Thyroid gland (tissue), 4 donors: ENCODE measurements around the gene C11orf52. TPM values are rescaled to one million over a fixed set of nuclear protein-coding genes. Genes with fewer than 3 reads are reported as not detected.

Source experiments
- DNase-seq, 2 donors: peaks; one replicate each; pipeline ENCODE4 v3.0.0-alpha.2; 2019
- H3K27ac ChIP-seq, 3 donors: fragments of 200-600 bp; sonication (generic); 1 replicate in 2 of 3; 2 replicates in 1 of 3; pipeline ENCODE4 v1.5.1; 2016 to 2019; ENCODE audit warnings: mild to moderate bottlenecking in 1 of 3, moderate library complexity in 1 of 3
- H3K27me3 ChIP-seq: fragments of 200-600 bp; sonication (generic); one replicate; pipeline ENCODE4 v1.5.1; 2019
- H3K36me3 ChIP-seq, 2 donors: fragments of 200-600 bp; sonication (generic); one replicate each; pipeline ENCODE4 v1.5.1; 2016 to 2019
- H3K4me1 ChIP-seq, 2 donors: fragments of 200-600 bp; sonication (generic); one replicate each; pipeline ENCODE4 v1.5.1; 2017 to 2019
- H3K4me3 ChIP-seq, 3 donors: fragments of 200-600 bp; sonication (generic); replicated peaks in 1 of 3; 1 replicate in 2 of 3; 2 replicates in 1 of 3; pipeline ENCODE4 v1.5.1; 2016; ENCODE audit warnings: mild to moderate bottlenecking in 1 of 3
- H3K9me3 ChIP-seq: fragments of 200-600 bp; sonication (generic); one replicate; pipeline ENCODE4 v1.5.1; 2017
- CTCF ChIP-seq, 6 experiments: fragments of 200-600 bp in 3 of 6; fragments of 450-650 bp in 3 of 6; sonication (generic) in 3 of 6; IDR thresholded peaks; one replicate each; pipeline ENCODE4 v1.5.1; 2016 to 2019; ENCODE audit warnings: antibody characterized with exemption in 6 of 6, mild to moderate bottlenecking in 2 of 6, inconsistent platforms in 1 of 6, moderate library complexity in 1 of 6
- POLR2A ChIP-seq, 2 donors: fragments of 450-650 bp; IDR thresholded peaks; one replicate each; pipeline ENCODE4 v1.6.1; 2017; ENCODE audit warnings: antibody characterized with exemption in 2 of 2, mild to moderate bottlenecking in 2 of 2, moderate library complexity in 1 of 2
- WGBS, 2 donors: methylation state at CpG; one replicate each; pipeline ENCODE4 v1.1.5; 2017; 5-methylcytosine and 5-hydroxymethylcytosine counted together
- intact Hi-C: fragments of 100-400 bp; cut with DNase I; formaldehyde crosslinking; loops from one replicate; pipeline ENCODE4 v1.15.1; 2023
- total RNA-seq, 4 donors: library from RNA; depleted of rRNA; stranded (reverse); fragments of >200 nt; gene quantifications; one replicate each; pipeline ENCODE4 v1.2.3, GENCODE V29; 2016

The C11orf52 gene
- total RNA-seq, 4 donors from 2014 or later, result 21.7 to 33.4 (median 24.9) TPM

GRCh38 chr11:111908639-111909305 lies 9.9 kb upstream of the C11orf52 start:
- 80 to 88% methylated on average over 5 of the region's 5 CpGs for WGBS, 2 donors
- no peaks in the 10 kb centered on the region for H3K27me3 ChIP-seq
- no peaks in the 10 kb centered on the region for H3K9me3 ChIP-seq
- intact Hi-C loops, result no loop called here
- H3K4me3 ChIP-seq, result no peak overlapping the region
- H3K36me3 ChIP-seq, result peaks cover 0 to 7% of the 10 kb centered on the region in 2 donors
- no peak for DNase-seq
- peak overlapping the region; percentile 98 to 100 (median 98) for H3K27ac ChIP-seq
- peaks cover 30 to 35% of the 10 kb centered on the region in 2 donors for H3K4me1 ChIP-seq
- no peak for TF ChIP-seq POLR2A (IDR thresholded peaks at IDR 0.05)
- TF ChIP-seq CTCF (IDR thresholded peaks at IDR 0.05), result no peak

GRCh38 chr11:111909378-111909777 lies 9.3 kb upstream of the C11orf52 start:
- TF ChIP-seq CTCF (IDR thresholded peaks at IDR 0.05), result no peak
- no peak for TF ChIP-seq POLR2A (IDR thresholded peaks at IDR 0.05)
- Histone ChIP-seq H3K27ac (peak overlapping the region; percentile 98 to 100 (median 98)), H3K9me3 (no peaks in the 10 kb centered on the region), H3K36me3 (peaks cover 0 to 7% of the 10 kb centered on the region in 2 donors), H3K4me1 (peaks cover 36 to 41% of the 10 kb centered on the region in 2 donors), H3K27me3 (no peaks in the 10 kb centered on the region), H3K4me3 (peak overlapping the region in 1 of 3 donors; percentile 45)
- intact Hi-C loops, result no loop called here
- no peak for DNase-seq
- WGBS, 2 donors, result 64 to 78% methylated on average over 5 of the region's 5 CpGs

- peaks cover 44 to 47% of the 10 kb centered on the region in 2 donors for H3K4me1 ChIP-seq
- no peaks in the 10 kb centered on the region for H3K9me3 ChIP-seq
- DNase-seq, result peak; percentile 23 to 30
- H3K4me3 ChIP-seq, result peak overlapping the region in 2 of 3 donors; percentile 32 to 45
- peaks cover 0 to 7% of the 10 kb centered on the region in 2 donors for H3K36me3 ChIP-seq
- H3K27ac ChIP-seq, result peak overlapping the region; percentile 98 to 100 (median 98)
- no peaks in the 10 kb centered on the region for H3K27me3 ChIP-seq
- WGBS, 2 donors, result 58 to 65% methylated on average over 9 of the region's 9 CpGs
- intact Hi-C loops, result no loop called here
- TF ChIP-seq CTCF (IDR thresholded peaks at IDR 0.05), result no peak
- peak in 1 of 2 donors; percentile 19 for TF ChIP-seq POLR2A (IDR thresholded peaks at IDR 0.05)
Measured at GRCh38 chr11:111910676-111911562, 7.8 kb upstream of the C11orf52 start.

GRCh38 chr11:111911563-111912401 lies 6.9 kb upstream of the C11orf52 start, which contains the start of gene CRYAB:
TSS of gene CRYAB (minus strand) at chr11:111911770. CDS start at chr11:111911724, 46 bp downstream.
- peak; percentile 99 to 100 for DNase-seq
- Histone ChIP-seq H3K36me3 (peaks cover 0 to 7% of the 10 kb centered on the region in 2 donors), H3K27me3 (no peaks in the 10 kb centered on the region), H3K9me3 (no peaks in the 10 kb centered on the region), H3K4me3 (peak within 1 kb of the TSS in 2 of 3 donors; percentile 32 to 45), H3K4me1 (peaks cover 52 to 56% of the 10 kb centered on the region in 2 donors), H3K27ac (peak within 1 kb of the TSS; percentile 98 to 100 (median 98))
- WGBS, 2 donors, result 37 to 38% methylated on average over 15 to 17 of the region's 17 CpGs
- no peak for TF ChIP-seq CTCF (IDR thresholded peaks at IDR 0.05)
- peak; percentile 92 to 96 for TF ChIP-seq POLR2A (IDR thresholded peaks at IDR 0.05)
- intact Hi-C loops, result no loop called here
